ENCODE measurements around the gene FYB2.

GRCh38 chr1:56795870-56796269 lies 23.3 kb downstream of the FYB2 start:
- no peak for TF ChIP-seq ZNF274 (IDR thresholded peaks at IDR 0.05; ENCODE audit: low read depth, low read length)
- TF ChIP-seq YY1 (IDR thresholded peaks at IDR 0.05; ENCODE audit: insufficient read depth, insufficient read length) = no peak

Measured in NT2/D1 (cell line).